Stimulated activated naive CD4-positive, alpha-beta T cell treated with Interleukin-2 at 50 U/mL for 16 hours (primary cell): Measurements from ENCODE around the gene OPCML.

Experiments
- DNase-seq: peaks from one replicate; lab custom pipeline; 2025; lab: John Stamatoyannopoulos, UW

OPCML gene

DNA sequence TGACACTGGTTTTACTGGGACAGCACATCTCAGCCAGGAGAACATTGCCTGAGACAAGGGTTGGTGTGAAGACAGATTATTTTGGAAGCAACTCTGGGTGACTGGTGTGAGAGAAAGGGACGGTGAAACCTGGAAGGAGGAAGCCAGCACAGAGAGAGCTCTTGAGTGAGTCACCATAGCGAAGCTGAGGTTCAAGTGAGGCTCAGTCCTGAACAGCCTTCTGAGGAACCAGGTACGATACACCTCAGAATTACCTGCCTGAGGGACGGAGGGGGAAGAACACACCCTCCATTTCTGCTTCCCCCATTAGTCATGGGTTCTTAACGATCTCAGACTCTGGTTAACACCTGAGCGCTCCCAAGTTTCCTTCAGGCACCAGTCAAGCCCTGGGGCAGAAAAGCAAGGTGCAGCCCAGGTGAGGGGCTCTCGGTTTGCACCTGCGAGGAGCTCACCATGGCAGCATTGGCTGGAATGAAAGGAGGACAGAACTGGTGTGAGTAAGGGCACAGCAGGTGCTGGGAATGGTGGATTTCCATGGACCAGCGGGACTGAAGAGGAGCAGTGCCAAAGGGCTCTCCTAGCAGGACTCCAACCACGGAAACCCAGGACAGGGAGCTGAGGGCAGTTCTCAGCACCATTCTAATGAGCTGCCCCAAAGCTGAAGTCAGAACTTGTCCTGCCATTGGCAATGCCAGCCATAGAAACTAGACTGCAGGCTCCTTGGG is 459.3 kb downstream of the OPCML start:
- DNase-seq: no peak

DNA sequence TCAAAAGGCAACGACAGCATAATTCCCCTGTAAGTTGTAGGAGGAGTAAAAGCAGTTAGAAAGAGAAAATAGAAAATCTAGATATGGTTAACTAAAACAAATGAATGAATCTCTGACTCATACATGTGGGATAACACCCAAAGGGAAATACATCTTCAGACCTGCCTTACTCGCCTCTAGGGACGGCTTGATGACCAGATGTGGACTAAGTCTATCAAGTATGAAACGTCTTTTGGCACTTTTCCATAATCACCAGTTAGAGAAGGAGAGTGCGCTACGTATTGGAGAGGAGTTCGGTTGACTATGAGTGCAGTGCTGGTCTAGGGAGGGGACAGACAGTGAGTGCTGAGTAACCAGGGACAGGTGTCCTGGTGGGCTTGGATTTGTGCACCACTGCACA is 459.9 kb downstream of the OPCML start:
- no peak for DNase-seq

DNA sequence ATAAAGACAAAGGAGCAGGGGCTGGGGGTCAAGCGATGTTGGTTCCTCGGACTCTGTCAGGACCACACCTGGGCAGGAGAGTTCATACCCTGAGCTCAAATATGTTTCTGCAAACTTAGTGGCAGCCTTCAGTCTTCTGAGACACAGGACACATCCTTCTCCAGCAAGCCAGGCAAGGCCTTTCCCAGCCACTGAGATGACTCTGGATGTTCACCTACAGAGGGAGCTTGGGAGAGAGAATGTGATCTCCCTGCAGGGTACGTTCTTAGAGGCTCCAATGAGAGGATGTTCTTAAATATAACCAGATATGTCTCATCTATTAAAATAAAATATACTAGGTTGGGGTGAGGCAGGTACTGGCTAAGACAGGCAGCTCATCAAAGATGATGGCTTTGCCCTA is 461.5 kb downstream of the OPCML start:
- no peak for DNase-seq

DNA sequence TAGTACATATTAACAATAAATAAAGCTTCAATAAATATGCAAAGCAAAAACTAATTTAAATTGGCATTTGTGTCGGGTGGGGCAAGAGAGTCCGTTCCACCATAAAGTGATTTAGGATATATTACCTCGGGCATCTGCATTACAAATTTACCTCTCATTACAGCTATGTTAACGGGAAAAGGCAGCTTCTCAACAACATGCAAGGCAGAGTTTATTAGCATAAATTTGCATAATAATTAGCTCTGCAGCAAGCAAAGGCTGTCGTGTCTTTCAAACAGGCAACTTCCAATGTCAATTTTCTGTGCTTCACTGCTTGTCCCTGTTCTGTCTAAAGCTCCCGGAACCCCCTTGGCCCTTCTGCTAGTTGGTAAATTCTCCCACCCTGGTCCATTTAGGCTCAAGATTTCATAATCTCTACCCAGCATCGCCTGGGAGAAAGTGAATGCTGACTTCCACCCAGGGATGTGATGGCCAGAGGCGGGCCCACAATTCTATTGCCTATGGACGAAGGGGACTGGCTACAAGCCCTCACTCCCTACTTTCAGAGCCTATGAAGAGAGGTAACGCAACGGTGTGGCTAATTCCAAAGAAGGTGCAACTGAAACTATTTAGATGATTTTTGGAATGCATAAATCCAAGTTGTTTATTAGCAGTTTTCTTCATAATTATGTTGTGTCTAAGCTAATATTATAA is 462.1 kb downstream of the OPCML start:
- no peak for DNase-seq

DNA sequence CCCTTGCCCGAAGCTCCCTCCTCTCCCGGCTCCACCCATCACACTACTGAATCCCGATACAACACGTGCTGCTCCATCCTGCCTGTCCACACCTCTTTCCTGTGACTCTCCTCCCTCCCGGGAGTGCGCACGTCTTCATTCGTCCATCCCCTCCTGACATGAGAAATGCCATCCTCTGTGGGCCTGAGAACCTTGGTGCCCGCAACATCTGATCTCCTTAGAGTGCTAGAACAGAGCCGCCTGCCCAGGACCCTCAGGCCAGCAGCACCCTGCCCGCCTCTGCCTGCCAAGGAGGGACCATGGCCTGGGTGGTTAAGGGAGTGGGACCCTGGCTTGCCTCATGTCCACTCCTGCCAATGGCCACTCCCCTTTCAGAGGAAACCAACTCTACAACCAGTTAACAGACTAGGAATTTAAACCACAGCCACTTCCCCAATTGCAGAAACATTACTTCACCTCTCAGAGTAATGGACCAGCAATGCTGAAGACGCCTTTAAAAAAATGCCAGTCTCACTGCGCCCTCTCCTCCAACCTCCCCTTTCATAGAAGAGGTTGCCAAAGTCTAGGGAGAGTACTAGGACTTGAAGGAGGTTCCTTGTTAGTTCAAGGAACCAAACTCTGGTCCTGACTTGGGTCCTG is 466.3 kb downstream of the OPCML start:
- no peak for DNase-seq

DNA sequence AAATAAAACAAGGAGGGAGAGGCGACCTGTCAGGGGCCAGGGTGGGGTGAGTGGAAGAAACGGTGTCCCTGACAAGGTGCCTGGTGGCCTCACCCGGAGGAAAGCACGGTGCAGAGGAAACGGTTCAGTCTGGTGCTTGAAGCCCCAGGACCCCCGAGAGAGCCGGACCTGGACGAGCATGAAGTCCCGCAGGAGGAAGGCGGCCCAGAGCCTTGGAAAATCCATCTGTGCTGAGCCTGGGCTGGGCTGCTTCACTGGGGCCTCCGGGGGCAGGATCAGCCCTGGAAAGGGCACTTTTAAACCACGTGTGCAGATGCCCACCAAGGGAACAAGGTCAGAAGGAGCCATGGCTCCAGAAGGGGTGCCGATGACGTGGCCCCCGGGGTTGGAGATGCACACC is 467.3 kb downstream of the OPCML start:
- no peak for DNase-seq

DNA sequence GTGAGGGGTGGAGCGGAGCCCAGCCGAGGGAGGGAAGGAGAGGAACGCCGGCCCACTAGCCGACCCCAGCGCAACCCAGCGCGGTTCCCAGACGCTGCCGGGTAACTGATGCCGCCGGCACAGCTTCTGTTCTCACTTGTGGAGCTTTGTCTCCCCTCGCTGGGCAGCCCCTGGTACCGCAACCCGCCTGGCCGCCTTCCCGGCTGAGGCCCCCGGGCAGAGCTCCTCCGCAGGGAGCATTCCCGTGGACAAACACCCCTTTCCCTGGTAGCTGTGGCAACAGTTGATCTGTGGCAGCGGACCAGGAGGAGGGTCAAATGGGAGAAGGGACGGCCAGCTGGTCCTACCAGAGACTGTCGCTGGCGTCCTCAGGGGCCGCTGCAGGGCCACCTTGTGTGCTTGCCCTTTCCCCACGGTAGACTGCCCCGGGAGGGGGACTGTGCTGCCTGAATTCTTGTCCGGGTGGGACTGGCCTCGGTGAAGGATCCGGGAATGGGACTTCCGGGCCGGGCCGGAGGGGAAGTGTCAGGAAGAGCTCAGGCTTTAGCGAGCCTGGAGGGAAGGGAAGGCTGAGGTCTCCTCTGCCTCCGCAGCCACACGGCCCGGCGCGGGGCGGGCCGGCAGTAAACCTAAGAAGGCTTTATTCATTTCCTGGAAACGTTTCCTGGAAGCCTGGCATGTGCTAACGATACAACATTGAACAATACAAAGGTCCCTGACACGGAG is 468.0 kb downstream of the OPCML start:
- no peak for DNase-seq

DNA sequence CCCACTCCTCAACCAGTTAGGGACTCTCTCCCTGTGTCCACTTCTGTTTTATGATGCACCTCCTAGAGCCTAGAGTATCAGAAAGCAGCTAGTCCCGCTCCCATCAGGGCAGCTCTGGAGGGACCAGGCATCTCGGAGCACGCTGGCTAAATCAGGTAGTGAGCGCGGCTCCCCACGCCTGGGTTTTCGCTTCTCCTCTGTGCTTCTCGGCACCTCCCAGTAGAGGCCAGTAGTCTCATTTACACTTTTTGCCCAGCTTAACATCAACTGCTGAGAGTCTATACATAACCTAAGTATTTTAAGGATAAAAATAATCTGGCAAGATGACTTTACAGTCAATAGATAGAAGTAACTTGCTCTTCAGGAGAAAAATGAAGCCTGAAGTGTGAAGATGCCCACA is 473.8 kb downstream of the OPCML start:
- DNase-seq: no peak

DNA sequence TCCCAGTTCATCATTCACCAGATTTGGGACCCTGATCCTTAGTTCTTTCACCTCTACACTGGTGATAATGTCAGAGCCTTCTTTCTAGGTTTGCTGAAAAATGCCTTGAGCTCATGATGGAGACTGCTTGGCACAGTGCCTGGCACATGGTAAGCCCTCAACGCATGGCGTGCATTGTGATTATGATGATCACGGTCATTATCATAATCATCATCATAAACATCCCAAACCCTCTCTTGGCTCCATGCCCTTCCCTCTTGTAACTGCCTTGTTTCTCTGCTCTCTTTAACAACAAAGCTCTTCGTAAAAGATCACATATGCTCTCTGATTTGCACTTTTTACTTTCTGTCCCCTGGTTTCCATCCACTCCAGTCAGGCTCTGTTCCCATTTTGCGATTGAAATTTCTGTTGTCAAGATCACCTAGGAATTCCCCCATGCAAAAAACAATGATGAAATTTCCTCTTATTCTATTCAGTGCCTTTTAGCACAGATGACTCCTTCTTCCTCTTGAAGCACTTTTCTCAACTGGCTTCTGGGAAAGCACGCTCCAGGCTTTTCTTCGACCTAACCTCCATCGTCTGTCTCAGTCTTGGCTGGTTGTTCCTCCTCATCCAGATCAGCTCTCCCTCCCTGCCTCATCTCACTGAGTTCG is 479.1 kb downstream of the OPCML start:
- DNase-seq: no peak

DNA sequence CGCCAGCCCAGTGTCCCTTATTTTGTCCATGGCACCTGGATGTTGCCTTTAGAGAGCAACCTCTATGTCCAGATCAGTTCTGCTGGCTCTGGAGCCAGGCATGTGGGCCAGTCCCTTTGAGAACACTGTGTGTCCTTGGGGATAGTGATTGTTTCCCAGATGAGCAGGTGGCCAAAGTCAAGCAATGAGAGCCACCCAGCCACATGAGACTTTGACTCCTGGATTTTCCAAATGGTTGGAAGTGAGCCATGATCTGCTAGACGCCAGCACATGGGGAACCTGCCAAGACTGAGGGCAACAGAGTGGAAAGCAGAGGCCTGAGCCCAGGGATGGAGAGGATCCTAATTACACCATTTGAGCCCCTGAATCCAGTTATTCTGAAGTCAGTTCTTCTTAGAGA is 479.8 kb downstream of the OPCML start:
- no peak for DNase-seq

DNA sequence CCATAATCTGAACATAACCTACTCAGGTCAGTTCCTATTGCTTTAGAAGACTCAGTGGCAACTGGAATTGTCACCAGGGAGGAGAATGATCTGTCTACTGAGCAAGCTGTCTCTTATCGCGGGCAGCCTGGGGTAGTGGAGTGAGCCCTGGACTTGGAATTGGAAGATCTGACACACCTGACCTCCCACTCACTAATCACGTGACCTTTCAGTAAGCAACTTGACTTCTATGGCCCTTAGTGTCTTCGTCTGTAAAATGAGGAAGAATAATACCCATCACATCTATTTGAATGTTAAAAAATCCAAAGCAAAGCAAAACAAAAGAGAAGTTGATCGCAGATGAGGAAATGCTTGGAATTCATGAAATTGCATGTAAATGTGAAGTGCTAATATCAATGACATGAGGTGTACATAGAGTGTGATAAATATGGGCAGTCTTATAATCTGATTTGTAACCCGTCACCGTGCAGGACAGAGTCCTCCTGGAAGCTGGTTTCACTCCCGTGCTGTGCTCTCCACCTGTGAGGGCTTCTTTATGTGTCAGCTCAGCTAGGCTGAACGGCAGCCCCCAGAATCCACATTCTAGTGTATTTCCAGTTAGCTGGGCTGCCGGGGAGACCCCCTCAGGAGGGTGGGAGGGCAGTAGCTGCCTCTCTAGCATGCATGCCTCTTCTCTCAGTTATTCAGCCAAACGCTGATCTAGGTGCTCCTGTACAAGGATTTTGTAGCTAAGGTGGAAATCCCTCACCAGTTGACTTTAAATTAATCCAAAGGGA is 482.9 kb downstream of the OPCML start:
- DNase-seq: no peak

DNA sequence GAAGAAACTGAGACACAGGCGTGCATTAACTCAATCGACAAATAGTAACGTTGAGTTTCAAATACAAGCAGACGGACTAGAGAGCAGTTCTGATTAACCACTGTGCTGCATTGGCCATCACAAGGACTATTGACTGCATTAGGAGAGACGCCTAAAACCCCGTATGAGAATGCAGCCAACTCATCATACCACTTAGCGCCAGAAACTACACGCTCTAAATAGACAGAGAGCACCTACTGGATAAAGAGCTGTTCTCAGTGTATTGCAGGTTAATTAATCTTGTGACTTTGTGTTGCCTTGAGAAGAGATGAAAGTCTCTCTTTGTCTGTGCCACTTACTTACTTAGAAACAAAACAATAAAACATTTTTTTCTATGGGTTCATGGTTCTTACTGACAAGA is 484.0 kb downstream of the OPCML start:
- no peak for DNase-seq

DNA sequence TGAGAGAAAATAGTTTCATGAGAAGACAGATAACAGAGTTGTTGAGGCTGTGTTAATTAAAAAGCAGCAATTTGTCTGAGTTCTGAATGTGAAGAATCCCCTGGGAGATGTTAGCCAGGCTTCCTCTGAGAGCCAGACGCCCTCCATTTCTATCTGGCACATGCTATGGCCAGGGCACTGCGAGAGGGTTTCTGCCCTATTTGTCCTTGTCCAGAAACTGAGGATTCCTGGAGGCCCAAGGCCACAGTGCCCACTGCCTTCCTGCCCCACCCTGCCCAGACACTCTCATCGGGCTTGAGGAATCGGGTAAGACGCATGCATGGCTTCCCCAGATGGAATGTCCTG is 484.6 kb downstream of the OPCML start:
- DNase-seq: no peak

DNA sequence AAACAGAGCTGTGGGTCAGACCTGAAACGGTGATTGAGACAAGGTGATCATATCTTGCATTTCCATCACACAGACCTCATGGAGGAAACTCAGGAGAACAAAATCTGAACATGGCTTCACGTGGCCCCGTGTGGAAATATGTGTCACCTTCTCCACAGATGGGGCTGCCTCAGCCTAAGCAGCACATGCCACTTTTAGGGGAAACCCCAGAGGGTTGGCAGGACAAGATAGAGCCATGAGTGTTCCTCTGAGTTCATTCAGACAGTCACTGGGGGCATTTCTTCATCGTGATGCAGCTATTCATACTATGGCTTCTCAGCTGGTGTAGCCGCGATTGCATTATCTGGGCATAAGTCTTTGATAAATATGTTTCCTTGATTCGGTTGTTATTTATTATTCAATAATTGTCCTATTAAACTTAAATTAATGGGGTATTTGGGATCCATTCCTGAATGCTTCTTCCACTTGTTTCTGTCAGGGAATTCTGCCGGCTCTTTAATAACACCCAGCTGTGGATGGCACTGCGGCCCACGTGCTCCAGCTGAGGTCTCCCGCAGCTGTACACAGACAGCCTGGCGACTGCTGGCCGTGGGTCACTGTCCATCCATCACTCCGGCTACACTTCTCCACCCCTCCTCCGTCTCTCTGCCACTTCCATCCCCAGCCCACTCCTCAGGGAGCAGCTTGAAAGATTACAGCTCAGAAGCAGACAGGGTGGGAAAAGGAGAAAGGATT is 485.1 kb downstream of the OPCML start:
- no peak for DNase-seq

DNA sequence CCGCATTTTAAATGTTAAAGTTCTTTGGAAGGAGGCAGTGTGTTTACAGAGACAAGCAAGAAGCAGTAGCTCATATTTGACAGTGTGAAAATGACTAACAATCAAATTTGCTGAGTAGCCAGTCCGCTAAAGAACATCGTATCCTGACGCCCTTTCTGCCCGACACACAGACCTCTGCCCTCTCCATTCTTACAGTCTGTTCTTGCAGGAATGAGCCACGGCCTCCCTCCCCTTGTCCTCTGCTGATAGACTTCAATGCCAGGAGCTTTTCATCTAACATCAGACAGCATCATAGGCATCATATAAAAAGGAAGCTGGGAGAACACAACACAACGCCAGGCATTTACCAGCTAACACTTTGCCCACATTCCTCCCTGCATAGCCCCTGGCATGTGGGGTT is 486.0 kb downstream of the OPCML start:
- DNase-seq: no peak

DNA sequence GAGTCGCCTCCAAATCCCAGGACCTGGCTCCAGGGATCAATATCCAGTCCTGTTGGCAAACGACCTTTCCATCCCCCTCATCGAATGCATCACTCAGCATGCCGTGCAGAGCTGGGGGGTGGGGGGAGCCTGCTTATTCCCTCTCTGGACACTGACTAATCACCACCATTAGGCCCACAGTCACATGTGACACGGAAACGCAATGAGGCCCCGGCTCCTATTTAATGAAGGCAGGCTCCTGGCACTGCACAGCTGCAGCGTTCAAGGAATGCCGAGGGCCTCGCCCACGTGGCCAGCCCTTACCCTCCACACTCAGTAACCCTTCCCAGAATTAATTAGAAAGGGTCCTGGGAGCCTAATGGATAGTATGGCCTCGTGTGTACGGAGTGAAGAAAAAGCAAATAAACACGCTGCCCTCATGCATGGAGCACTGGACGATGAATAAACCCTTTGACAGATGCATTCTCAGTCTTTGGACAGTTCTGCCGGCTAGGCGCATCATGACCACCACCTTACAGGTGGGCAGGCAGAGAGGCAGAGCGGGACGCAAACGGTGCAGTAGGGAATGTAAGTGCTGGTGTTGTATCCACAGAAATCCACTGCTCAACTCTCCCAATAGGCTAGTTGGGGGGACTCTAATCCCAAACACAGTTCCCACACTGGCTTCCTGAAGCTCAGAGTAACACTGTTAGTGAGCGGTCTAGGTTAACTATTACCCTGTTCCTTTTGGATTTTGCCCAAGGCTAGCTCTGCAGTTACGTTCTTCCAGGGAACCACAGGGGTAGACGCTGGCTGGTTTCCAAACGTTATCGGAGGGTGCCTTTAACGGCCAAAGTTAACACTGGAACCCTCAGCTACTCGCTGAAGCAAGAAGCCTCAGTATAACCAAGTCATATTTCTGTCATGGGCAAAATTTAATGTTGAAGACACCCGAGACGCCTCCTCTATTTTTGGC is 490.1 kb downstream of the OPCML start:
- DNase-seq: no peak

DNA sequence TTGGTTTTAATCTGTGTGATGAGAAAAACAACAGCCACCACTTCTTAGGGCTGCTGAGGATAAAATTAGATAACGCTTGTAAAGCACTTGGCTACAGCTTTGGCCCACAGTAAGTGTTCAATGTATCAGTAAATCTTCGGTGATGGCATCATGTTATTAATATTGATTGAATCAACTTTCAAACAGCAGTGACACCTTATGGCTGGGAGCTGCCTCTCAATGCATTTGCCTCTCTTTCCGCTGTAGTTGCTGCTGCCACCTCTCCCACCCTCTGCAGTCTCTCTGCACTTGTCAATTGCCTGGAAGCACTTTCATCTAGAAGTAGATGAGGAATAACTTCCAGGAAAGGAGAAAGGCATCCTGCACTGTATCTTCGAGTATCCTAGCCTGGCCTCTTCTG is 491.1 kb downstream of the OPCML start:
- no peak for DNase-seq

DNA sequence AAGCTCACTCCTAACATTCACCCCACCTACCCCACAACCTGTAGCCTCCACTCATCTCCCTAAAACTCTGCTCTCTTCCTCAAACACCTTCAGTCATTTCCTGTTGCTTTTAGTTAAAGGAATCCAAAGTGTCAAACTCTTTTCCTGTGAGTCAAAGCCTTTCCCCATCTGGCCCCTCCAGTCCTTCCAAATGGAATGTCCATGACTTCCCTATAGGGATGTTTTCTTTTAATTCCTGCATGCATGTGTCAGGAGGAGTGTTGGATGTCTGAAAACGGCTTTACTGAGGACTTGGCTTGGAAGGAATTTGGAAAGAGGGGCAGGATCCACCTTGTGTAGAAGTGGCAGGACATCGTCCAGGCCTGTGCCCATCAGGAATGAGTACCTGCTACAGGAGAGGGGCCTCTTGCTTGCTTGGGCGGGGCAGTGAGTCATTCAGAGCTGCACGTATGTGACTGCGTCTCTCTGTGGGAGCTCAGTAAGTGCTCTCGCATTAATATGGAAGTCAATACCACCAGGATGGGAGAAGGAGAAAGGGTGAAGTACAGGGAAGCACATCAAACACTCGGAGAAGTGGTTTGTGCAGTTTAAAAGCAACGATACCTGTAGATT is 491.9 kb downstream of the OPCML start:
- DNase-seq: no peak

DNA sequence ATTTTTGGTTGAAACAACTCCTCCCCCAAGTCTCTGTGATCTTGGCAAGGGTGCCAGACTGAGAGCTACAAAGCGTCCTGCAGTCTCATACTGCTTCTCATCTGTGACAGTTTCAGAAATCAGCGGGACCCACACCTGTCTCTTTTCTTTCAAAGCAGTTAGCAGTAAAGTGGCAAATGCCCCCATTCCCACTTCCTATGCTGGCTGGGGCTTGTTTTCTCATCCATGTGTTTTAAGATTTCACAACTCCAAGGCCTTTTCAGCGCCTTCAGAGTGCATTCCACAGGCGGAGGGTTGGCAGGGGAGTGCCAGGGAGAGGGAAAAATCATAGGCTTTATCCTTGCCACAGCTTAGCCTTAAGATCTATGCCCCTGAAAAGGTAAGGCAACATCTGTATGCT is 493.5 kb downstream of the OPCML start:
- no peak for DNase-seq
